Measurements from ENCODE around the gene CES3.

DNA sequence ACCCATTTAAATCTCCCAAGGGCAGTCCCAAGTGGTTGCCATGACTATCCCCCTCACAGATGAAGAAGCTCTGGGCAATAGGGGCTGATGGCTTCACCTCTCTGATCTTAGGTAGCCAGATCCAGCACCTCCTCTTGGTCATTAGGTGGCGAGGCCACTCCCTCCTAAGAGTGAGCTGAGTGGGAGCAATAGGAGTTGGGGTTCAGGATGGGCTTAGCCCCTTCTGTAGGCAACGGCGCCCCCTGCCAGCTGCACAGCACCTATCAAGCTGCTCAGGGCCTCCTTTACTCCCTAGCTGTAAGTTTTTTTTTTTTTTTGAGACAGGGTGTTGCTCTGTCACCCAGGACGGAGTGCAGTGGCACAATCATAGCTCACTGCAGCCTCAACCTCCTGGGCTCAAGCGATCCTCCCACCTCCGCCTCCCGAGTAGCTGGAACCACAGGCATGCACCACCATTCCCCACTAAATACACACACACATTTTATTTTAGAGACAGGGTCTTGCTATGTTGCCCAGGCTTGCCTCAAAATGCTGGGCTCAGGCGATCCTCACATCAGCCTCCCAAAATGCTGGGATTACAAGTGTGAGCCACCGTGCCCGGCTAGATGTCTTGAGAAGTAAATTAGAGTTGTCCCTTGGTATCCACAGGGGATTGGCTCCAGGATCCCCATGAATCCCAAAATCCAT, 32.2 kb upstream of the CES3 start:
- TF ChIP-seq YY1 (IDR thresholded peaks at IDR 0.05; ENCODE audit: insufficient read depth, insufficient read length) (no peak), ZNF274 (IDR thresholded peaks at IDR 0.05; ENCODE audit: low read depth, low read length) (no peak)
